Uterus (tissue), 4 donors: ENCODE results near the gene ZSWIM8. TPM values are rescaled to one million over a fixed set of nuclear protein-coding genes. Genes with fewer than 3 reads are reported as not detected.

Source experiments
- DNase-seq, 2 donors: peaks; one replicate each; pipeline ENCODE4 v3.0.0-alpha.2; 2019 to 2020
- H3K27ac ChIP-seq, 2 donors: fragments of 200-600 bp; sonication (generic); 1 replicate in 1 of 2; 2 replicates in 1 of 2; pipeline ENCODE4 v1.5.1; 2016 to 2018
- H3K27me3 ChIP-seq, 2 donors: fragments of 200-600 bp; sonication (generic); one replicate each; pipeline ENCODE4 v1.5.1; 2018 to 2019; ENCODE audit warnings: control low read depth in 1 of 2
- H3K36me3 ChIP-seq, 2 donors: fragments of 200-600 bp; sonication (generic); one replicate each; pipeline ENCODE4 v1.5.1; 2019; ENCODE audit warnings: control low read depth in 1 of 2
- H3K4me1 ChIP-seq, 2 donors: fragments of 200-600 bp; sonication (generic); one replicate each; pipeline ENCODE4 v1.5.1; 2018 to 2019; ENCODE audit warnings: control low read depth in 1 of 2
- H3K4me3 ChIP-seq, 2 donors: fragments of 200-600 bp; sonication (generic); 1 replicate in 1 of 2; 2 replicates in 1 of 2; pipeline ENCODE4 v1.5.1; 2018 to 2019; ENCODE audit warnings: mild to moderate bottlenecking in 1 of 2
- H3K9me3 ChIP-seq, 2 donors: fragments of 200-600 bp; sonication (generic); one replicate each; pipeline ENCODE4 v1.5.1; 2019; ENCODE audit warnings: control low read depth in 1 of 2
- CTCF ChIP-seq, 4 experiments: fragments of 200-600 bp in 2 of 4; fragments of 450-650 bp in 2 of 4; sonication (generic) in 2 of 4; IDR thresholded peaks; one replicate each; pipeline ENCODE4 v1.5.1; 2016 to 2019; ENCODE audit warnings: antibody characterized with exemption in 4 of 4, mild to moderate bottlenecking in 2 of 4, moderate library complexity in 1 of 4
- POLR2A ChIP-seq, 2 donors: fragments of 450-650 bp; IDR thresholded peaks; one replicate each; pipeline ENCODE4 v1.6.1; 2016; ENCODE audit warnings: antibody characterized with exemption in 2 of 2, mild to moderate bottlenecking in 1 of 2, moderate library complexity in 1 of 2
- intact Hi-C: fragments of 100-400 bp; cut with DNase I; formaldehyde crosslinking; loops from one replicate; pipeline ENCODE4 v1.15.1; 2023; ENCODE audit warnings: low total_unique reads
- total RNA-seq, 4 donors: library from RNA; depleted of rRNA in 3 of 4; stranded (reverse); fragments of >200 nt in 3 of 4; gene quantifications; one replicate each; pipeline versions ENCODE4 v1.1.0 to v1.2.4, GENCODE V29; 2014 to 2023
- donor health status: DM: yes; HTN: yes; CAD: no.

ZSWIM8 gene
- total RNA-seq, 4 donors from 2014 or later = 61.4 to 112 (median 91.1) TPM

DNA sequence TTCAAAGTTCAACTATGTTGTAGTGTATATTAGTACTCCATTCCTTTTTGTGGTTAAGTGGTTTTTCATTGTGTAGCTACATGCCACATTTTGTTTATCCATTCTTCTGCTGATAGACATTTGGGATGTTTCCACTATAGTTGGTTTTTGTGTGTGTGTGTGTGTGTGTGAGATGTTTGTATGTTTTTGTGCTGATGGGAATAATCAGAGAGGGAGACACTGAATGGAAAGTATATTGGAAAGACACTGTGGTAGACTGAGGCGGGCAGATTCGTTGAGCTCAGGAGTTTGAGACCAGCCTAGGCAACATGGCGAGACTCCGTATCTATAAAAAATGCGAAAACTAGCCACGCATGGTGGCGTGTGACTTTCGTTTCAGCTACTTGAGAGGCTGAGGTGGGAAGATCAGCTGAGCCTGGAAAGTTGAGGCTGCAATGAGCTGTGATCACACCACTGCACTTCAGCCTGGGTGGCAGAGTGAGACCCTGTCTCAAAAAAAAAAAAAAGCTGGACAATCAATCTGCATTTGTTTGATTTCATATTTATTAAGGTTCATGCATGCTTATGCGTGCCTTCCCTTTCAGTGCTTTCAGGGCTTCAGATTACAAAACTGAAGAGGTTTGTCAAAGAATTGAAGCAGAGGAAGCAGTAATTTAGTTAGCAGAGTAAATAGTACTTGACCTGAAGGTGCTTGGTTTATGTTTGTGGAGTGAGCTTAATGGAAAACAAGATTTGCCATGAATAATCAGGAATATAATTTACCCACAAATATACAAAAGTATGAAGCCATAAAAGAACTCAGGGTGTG lies 26.5 kb upstream of the ZSWIM8 start:
- DNase-seq = no peak
- Histone ChIP-seq H3K27ac (no peak overlapping the region), H3K36me3 (no peaks in the 10 kb centered on the region), H3K27me3 (no peaks in the 10 kb centered on the region), H3K9me3 (no peaks in the 10 kb centered on the region), H3K4me3 (no peak overlapping the region), H3K4me1 (no peaks in the 10 kb centered on the region)
- intact Hi-C loops = no loop called here
- TF ChIP-seq POLR2A (IDR thresholded peaks at IDR 0.05) (no peak), CTCF (IDR thresholded peaks at IDR 0.05) (no peak)

DNA sequence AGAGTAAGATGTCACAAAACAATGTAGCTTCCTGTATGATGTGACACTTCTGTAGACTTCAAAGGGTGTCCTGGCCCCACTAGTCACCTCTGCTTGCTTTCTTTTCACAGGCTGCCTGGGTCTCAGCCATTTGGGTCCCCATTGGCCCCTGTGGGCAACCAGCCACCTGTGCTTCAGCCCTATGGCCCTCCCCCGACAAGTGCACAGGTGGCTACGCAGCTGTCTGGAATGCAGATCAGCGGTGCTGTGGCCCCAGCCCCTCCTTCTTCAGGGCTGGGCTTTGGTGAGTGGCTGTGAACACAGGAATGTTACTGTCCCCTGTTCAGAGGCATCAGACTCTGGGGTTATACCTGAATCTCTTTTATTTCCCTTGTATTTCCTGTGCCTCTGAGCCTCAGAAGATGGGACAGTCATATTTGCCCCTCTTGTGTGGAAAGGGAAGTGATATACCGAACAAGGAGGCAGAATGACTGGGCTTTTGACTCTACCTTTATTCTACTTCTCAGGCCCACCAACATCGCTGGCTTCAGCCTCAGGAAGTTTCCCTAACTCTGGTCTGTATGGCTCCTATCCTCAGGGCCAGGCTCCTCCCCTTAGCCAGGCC lies 25.8 kb upstream of the ZSWIM8 start:
- Histone ChIP-seq H3K36me3 (no peaks in the 10 kb centered on the region), H3K27ac (no peak overlapping the region), H3K4me3 (no peak overlapping the region), H3K9me3 (no peaks in the 10 kb centered on the region), H3K27me3 (no peaks in the 10 kb centered on the region), H3K4me1 (no peaks in the 10 kb centered on the region)
- no peak for DNase-seq
- intact Hi-C loops = no loop called here
- TF ChIP-seq POLR2A (IDR thresholded peaks at IDR 0.05) (no peak), CTCF (IDR thresholded peaks at IDR 0.05) (no peak)

GRCh38 chr10:73761781-73762180 lies 23.6 kb upstream of the ZSWIM8 start:
- Histone ChIP-seq H3K27me3 (no peaks in the 10 kb centered on the region), H3K4me3 (no peak overlapping the region), H3K36me3 (no peaks in the 10 kb centered on the region), H3K4me1 (no peaks in the 10 kb centered on the region), H3K9me3 (no peaks in the 10 kb centered on the region), H3K27ac (no peak overlapping the region)
- TF ChIP-seq POLR2A (IDR thresholded peaks at IDR 0.05) = no peak
- TF ChIP-seq CTCF (IDR thresholded peaks at IDR 0.05) = no peak
- no peak for DNase-seq
- intact Hi-C loops = no loop called here

- Histone ChIP-seq H3K4me1 (no peaks in the 10 kb centered on the region), H3K9me3 (no peaks in the 10 kb centered on the region), H3K27ac (no peak overlapping the region), H3K27me3 (no peaks in the 10 kb centered on the region), H3K4me3 (no peak overlapping the region), H3K36me3 (no peaks in the 10 kb centered on the region)
- no peak for DNase-seq
- TF ChIP-seq POLR2A (IDR thresholded peaks at IDR 0.05) = no peak
- TF ChIP-seq CTCF (IDR thresholded peaks at IDR 0.05) = no peak
- intact Hi-C loops = no loop called here
These were observed 22.5 kb upstream of the ZSWIM8 start for GRCh38 chr10:73762915-73763314.

- Histone ChIP-seq H3K27ac (no peak overlapping the region), H3K27me3 (no peaks in the 10 kb centered on the region), H3K9me3 (no peaks in the 10 kb centered on the region), H3K4me3 (no peak overlapping the region), H3K4me1 (no peaks in the 10 kb centered on the region), H3K36me3 (no peaks in the 10 kb centered on the region)
- no peak for DNase-seq
- TF ChIP-seq POLR2A (IDR thresholded peaks at IDR 0.05) (no peak), CTCF (IDR thresholded peaks at IDR 0.05) (no peak)
- intact Hi-C loops = no loop called here
These were observed 22.1 kb upstream of the ZSWIM8 start for GRCh38 chr10:73763343-73763742.
